ENCODE measurements around the gene SETBP1. TPM values are rescaled to one million over a fixed set of nuclear protein-coding genes. Genes with fewer than 3 reads are reported as not detected.

Gene SETBP1
- total and polyA plus RNA-seq, 2 of the 4 experiments (the other 2 are of a cell fraction) = 0.19 to 0.36 TPM

DNA sequence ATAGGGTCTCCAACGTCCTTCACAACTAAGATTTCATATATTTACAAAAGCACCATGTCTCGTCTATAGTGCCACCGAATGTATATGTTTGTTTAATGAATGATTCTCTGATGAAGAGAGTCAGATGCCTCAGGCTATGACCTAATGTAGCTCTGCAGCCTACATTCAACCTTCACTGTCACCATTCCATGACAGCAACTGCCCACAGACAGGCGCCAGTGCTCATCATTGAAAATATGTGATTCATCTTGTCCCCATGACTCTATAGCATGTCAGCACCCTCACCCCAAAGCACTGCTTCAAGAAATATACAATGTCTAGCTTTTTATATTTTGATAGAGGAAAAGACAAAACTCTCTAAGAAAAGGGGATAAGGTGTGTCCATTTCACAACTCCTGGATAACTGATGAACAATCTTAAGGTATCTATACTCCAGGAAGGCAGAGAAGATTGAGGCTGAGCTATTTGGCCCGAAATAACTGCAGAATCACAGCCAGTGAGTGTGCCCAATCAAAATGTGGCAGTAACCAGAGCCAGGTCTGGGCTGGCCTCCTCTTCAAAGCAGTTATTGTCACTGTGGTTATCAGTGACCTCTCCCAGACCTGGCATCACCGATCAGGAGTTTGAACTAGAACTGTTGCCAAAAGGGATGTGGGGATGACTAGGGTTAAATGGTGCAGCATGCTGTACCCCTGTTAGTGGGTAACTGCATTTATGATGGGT lies 246.6 kb downstream of the SETBP1 start:
- H3K4ac ChIP-seq (ENCODE audit: low read depth, low read length) = no peak overlapping the region
- H3K23ac ChIP-seq (ENCODE audit: low read depth, low read length) = no peak overlapping the region
- no peak overlapping the region for H3K4me2 ChIP-seq (ENCODE audit: low read depth, low read length)
- in situ Hi-C loops (cut with MboI; ENCODE audit: low sequenced_read_pairs) (no loop called here), intact Hi-C loops (cut with micrococcal nuclease) (no loop called here), dilution Hi-C loops (cut with HindIII; ENCODE audit: low sequenced_read_pairs, unreplicated experiment) (no loop called here)
- no peak overlapping the region for H3K9ac ChIP-seq (ENCODE audit: low read depth, low read length)
- H2BK5ac ChIP-seq (ENCODE audit: low read depth, low read length, poor library complexity, severe bottlenecking) = no peak overlapping the region
- no peak overlapping the region for H3K18ac ChIP-seq (ENCODE audit: low read depth, low read length)
- no peaks in the 10 kb centered on the region; the same call in 1 of the 2 replicates for H3K9me1 ChIP-seq (ENCODE audit: insufficient read depth, low read length)
- no peak overlapping the region for H3K27ac ChIP-seq (ENCODE audit: insufficient read depth, low read length)
- no peak overlapping the region for H2BK20ac ChIP-seq (ENCODE audit: low read depth, low read length)
- H3K4me3 ChIP-seq (ENCODE audit: insufficient read depth, low read depth, low read length) = no peak overlapping the region
- no TSS peak for BruUV-seq (replicated peaks)
- no peak overlapping the region for H2AK5ac ChIP-seq (ENCODE audit: low read depth, low read length)
- H4K20me1 ChIP-seq (ENCODE audit: insufficient read depth, low read length) = no peaks in the 10 kb centered on the region
- no peak overlapping the region for H2AK9ac ChIP-seq (replicated peaks; ENCODE audit: low read depth, low read length, poor library complexity)
- no peaks in the 10 kb centered on the region for H3K27me3 ChIP-seq (ENCODE audit: control insufficient read depth, insufficient read depth, low read length)
- H3K9me3 ChIP-seq (ENCODE audit: control insufficient read depth, insufficient read depth, low read length) = no peaks in the 10 kb centered on the region
- H2BK15ac ChIP-seq (ENCODE audit: low read depth, low read length) = no peak overlapping the region
- ATAC-seq (ENCODE audit: low read depth) (no peak), DNase-seq (no peak)
- no peaks in the 10 kb centered on the region for H3K36me3 ChIP-seq (ENCODE audit: control insufficient read depth, insufficient read depth, low read length)
- H2AFZ ChIP-seq (replicated peaks; ENCODE audit: low read length, poor library complexity) = no peak overlapping the region
- no peak overlapping the region for H4K5ac ChIP-seq (ENCODE audit: low read depth, low read length)
- H3K79me1 ChIP-seq (ENCODE audit: low read depth in 1 of 2, low read length in 2 of 2) = no peaks in the 10 kb centered on the region
- no CpG with 5 or more reads among the region's 6 CpGs for WGBS, 2 experiments (ENCODE audit: extremely low coverage in 2 of 2, insufficient read length in 1 of 2)
- H4K8ac ChIP-seq (ENCODE audit: low read depth in 2 of 2, low read length in 2 of 2) = no peak overlapping the region
- CTCF ChIA-PET = no interaction called here
- H3K4me1 ChIP-seq (ENCODE audit: control insufficient read depth, insufficient read depth, low read length) = no peaks in the 10 kb centered on the region
- H3K14ac ChIP-seq (replicated peaks; ENCODE audit: low read depth, low read length) = no peak overlapping the region
- TF ChIP-seq RAD21 (IDR thresholded peaks at IDR 0.05; ENCODE audit: low read length) (no peak), MXI1 (IDR thresholded peaks at IDR 0.05; ENCODE audit: borderline replicate concordance, low read depth, low read length) (no peak), MAFK (IDR thresholded peaks at IDR 0.05; ENCODE audit: low read depth, low read length) (no peak), CEBPB (IDR thresholded peaks at IDR 0.05; ENCODE audit: low read depth, low read length) (no peak), CHD1 (IDR thresholded peaks at IDR 0.05; ENCODE audit: low read depth, low read length) (no peak), POLR2A (IDR thresholded peaks at IDR 0.05; ENCODE audit: low read depth, low read length) (no peak), NFE2L2 (IDR thresholded peaks at IDR 0.05; ENCODE audit: low read depth, low read length) (no peak), RFX5 (IDR thresholded peaks at IDR 0.05; ENCODE audit: low read depth, low read length) (no peak), SMC3 (IDR thresholded peaks at IDR 0.05; ENCODE audit: low read depth, low read length) (no peak), FOS (IDR thresholded peaks at IDR 0.05; ENCODE audit: low read depth, low read length) (no peak), BHLHE40 (IDR thresholded peaks at IDR 0.05; ENCODE audit: low read depth, low read length) (no peak)
- TF ChIP-seq, protein P1, sequence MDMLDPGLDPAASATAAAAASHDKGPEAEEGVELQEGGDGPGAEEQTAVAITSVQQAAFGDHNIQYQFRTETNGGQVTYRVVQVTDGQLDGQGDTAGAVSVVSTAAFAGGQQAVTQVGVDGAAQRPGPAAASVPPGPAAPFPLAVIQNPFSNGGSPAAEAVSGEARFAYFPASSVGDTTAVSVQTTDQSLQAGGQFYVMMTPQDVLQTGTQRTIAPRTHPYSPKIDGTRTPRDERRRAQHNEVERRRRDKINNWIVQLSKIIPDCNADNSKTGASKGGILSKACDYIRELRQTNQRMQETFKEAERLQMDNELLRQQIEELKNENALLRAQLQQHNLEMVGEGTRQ (IDR thresholded peaks at IDR 0.05; ENCODE audit: low read depth, low read length) = no peak
- TF ChIP-seq, protein P2, sequence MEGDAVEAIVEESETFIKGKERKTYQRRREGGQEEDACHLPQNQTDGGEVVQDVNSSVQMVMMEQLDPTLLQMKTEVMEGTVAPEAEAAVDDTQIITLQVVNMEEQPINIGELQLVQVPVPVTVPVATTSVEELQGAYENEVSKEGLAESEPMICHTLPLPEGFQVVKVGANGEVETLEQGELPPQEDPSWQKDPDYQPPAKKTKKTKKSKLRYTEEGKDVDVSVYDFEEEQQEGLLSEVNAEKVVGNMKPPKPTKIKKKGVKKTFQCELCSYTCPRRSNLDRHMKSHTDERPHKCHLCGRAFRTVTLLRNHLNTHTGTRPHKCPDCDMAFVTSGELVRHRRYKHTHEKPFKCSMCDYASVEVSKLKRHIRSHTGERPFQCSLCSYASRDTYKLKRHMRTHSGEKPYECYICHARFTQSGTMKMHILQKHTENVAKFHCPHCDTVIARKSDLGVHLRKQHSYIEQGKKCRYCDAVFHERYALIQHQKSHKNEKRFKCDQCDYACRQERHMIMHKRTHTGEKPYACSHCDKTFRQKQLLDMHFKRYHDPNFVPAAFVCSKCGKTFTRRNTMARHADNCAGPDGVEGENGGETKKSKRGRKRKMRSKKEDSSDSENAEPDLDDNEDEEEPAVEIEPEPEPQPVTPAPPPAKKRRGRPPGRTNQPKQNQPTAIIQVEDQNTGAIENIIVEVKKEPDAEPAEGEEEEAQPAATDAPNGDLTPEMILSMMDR (conservative IDR thresholded peaks at IDR 0.05; ENCODE audit: low read depth, low read length) = no peak
- TF ChIP-seq, protein P3, sequence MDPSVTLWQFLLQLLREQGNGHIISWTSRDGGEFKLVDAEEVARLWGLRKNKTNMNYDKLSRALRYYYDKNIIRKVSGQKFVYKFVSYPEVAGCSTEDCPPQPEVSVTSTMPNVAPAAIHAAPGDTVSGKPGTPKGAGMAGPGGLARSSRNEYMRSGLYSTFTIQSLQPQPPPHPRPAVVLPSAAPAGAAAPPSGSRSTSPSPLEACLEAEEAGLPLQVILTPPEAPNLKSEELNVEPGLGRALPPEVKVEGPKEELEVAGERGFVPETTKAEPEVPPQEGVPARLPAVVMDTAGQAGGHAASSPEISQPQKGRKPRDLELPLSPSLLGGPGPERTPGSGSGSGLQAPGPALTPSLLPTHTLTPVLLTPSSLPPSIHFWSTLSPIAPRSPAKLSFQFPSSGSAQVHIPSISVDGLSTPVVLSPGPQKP (IDR thresholded peaks at IDR 0.05; ENCODE audit: borderline replicate concordance, low read depth, low read length) = no peak
- no peak overlapping the region for H4K91ac ChIP-seq (ENCODE audit: insufficient read depth, low read depth, low read length)
- H2BK120ac ChIP-seq (ENCODE audit: low read depth, low read length) = no peak overlapping the region
- POLR2A ChIA-PET (ENCODE audit: unreplicated experiment) = no interaction called here
- H3K56ac ChIP-seq (ENCODE audit: extremely low read depth, insufficient read depth, low read length) = no peak overlapping the region

Measured in IMR-90 (cell line).